PC-3 (cell line): Measurements from ENCODE around the gene DOK7. TPM values are rescaled to one million over a fixed set of nuclear protein-coding genes. Genes with fewer than 3 reads are reported as not detected.

ENCODE experiments used
- ATAC-seq: fragments of 200-7000 bp; cut with Tn5 transposase; 2 replicates; pipeline ENCODE4 v1.9.1; 2020; ENCODE audit warnings: mild to moderate bottlenecking, moderate library complexity
- BruUV-seq: library from RNA; stranded (reverse); fragments of 400-500 nt; replicated peaks from 2 replicates; lab custom pipeline; 2021; lab: Mats Ljungman, UMichigan
- CTCF ChIA-PET: fragments of 300-600 bp; sonication (Branson Sonifier 250); formaldehyde crosslinking; loops from one replicate; lab custom pipeline; 2022; ENCODE audit warnings: antibody characterized with exemption; lab: Charles Lee
- POLR2A ChIA-PET: fragments of 300-600 bp; sonication (Branson Sonifier 250); formaldehyde crosslinking; loops from one replicate; lab custom pipeline; 2022; ENCODE audit warnings: antibody characterized with exemption; ENCODE audit not compliant: unreplicated experiment; lab: Charles Lee
- DNase-seq: peaks from one replicate; pipeline ENCODE4 v3.0.0-alpha.2; 2015
- H2AFZ ChIP-seq: fragments of 300-600 bp; sonication (generic); 2 replicates; pipeline ENCODE4 v1.6.0; 2016; ENCODE audit warnings: antibody characterized with exemption, low read length
- H3F3A ChIP-seq: fragments of 300-600 bp; sonication (generic); one replicate; pipeline ENCODE4 v1.6.0; 2017; ENCODE audit warnings: antibody characterized with exemption, low read length, control low read depth, mild to moderate bottlenecking; ENCODE audit not compliant: unreplicated experiment
- H3K27ac ChIP-seq: fragments of 300-600 bp; sonication (generic); 2 replicates; pipeline ENCODE4 v1.5.1; 2016; ENCODE audit warnings: mild to moderate bottlenecking, low read length
- H3K27me3 ChIP-seq: fragments of 300-600 bp; sonication (generic); 2 replicates; pipeline ENCODE4 v1.6.1; 2016; ENCODE audit warnings: low read length, mixed read lengths
- H3K36me3 ChIP-seq: fragments of 300-600 bp; sonication (generic); 2 replicates; pipeline ENCODE4 v1.6.1; 2016; ENCODE audit warnings: low read depth, mixed run types, low read length, mixed read lengths
- H3K4me1 ChIP-seq: fragments of 300-600 bp; sonication (generic); 2 replicates; pipeline ENCODE4 v1.5.1; 2016; ENCODE audit warnings: low read length; ENCODE audit not compliant: insufficient read depth
- H3K4me2 ChIP-seq: fragments of 300-600 bp; sonication (generic); 2 replicates; pipeline ENCODE4 v1.6.0; 2016; ENCODE audit warnings: low read length
- H3K4me3 ChIP-seq: fragments of 300-600 bp; sonication (generic); 2 replicates; pipeline ENCODE4 v1.5.1; 2016; ENCODE audit warnings: mild to moderate bottlenecking, low read length, mixed read lengths
- H3K79me2 ChIP-seq: fragments of 300-600 bp; sonication (generic); 2 replicates; pipeline ENCODE4 v1.6.1; 2017; ENCODE audit warnings: low read length, mixed read lengths
- H3K9ac ChIP-seq: fragments of 300-600 bp; sonication (generic); 2 replicates; pipeline ENCODE4 v1.6.0; 2016; ENCODE audit warnings: mild to moderate bottlenecking, low read length
- H3K9me2 ChIP-seq: fragments of 300-600 bp; sonication (generic); replicated peaks from 2 replicates; pipeline ENCODE4 v1.6.1; 2016; ENCODE audit warnings: mixed run types, low read length, mixed read lengths
- H3K9me3 ChIP-seq: fragments of 300-600 bp; sonication (generic); 2 replicates; pipeline ENCODE4 v1.6.1; 2016; ENCODE audit warnings: low read length, mixed read lengths
- H4K20me1 ChIP-seq: fragments of 300-600 bp; sonication (generic); 2 replicates; pipeline ENCODE4 v1.6.1; 2016; ENCODE audit warnings: low read length, mixed read lengths
- EZH2 ChIP-seq: fragments of 300-600 bp; sonication (generic); IDR thresholded peaks from one replicate; pipeline ENCODE4 v1.6.1; 2017; ENCODE audit warnings: antibody characterized with exemption, mild to moderate bottlenecking, low read length; ENCODE audit not compliant: unreplicated experiment
- EZH2phosphoT487 ChIP-seq: fragments of 300-600 bp; sonication (generic); IDR thresholded peaks from 2 replicates; pipeline ENCODE4 v1.6.1; 2018; ENCODE audit warnings: mild to moderate bottlenecking, antibody characterized with exemption, low read length, borderline replicate concordance
- intact Hi-C: fragments of 100-400 bp; cut with micrococcal nuclease; formaldehyde crosslinking; loops from 2 replicates; pipeline ENCODE4 v1.9.0; 2023
- total RNA-seq: library from RNA; depleted of rRNA; stranded (reverse); fragments of >200 nt; gene quantifications from 2 replicates; pipeline ENCODE4 v1.2.3, GENCODE V29; 2014
- TF ChIP-seq, protein P1 (sequence below): fragments of 300-600 bp; sonication (generic); conservative IDR thresholded peaks from 2 replicates; pipeline ENCODE4 v1.5.1; 2017; ENCODE audit warnings: antibody characterized with exemption, low read depth, mild to moderate bottlenecking, low read length

The DOK7 gene
- total RNA-seq, 1 experiment from 2014 or later: 2.5 TPM

DNA sequence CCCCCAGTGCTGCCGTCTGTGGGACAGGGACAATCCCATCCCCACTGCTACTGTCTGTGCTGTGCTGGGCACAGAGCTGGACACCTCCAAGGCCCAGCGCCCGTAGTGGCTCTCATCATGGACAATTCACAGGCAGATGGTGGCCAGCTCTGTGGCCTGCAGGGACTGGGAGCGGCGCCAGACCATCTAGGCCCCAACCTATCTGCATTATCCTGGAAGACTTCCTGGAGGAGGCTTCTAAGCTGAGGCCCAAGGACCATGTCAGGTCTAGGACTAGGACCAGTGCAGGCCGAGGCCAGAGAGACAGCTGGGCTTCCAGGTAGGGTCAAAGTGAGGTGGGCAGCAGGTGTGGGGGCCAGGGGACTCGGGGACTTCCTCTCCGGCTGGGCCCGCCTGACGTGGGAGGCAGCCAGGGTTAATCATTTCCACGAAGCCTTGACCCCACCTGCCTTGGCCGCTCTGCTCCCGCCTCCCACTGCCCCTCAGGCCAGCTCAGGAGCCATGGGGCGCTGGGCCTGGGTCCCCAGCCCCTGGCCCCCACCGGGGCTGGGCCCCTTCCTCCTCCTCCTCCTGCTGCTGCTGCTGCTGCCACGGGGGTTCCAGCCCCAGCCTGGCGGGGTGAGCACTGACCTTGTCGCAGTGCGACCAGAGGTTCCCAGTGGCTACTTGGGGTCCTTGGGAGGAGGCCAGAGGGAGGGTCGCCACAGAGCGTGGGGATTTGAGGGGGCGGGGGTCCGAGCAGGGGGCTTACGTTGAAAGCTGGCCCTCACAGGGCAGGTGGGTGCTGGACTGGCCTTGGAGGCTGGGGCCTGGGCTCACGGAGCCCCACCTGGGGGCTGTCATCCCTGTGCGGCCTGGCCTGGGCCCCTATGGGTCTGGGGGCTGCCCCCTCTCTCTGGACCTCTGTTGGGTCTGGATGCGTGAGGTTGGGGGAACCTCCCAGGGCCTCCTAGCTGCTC is 21.3 kb upstream of the DOK7 start, which contains the start of gene HGFAC:
HGFAC (plus strand) TSS at position 468 of the 959 bp plus-strand sequence; CDS start at position 502, 34 bp downstream.
- Histone ChIP-seq H3K9ac (no peak within 1 kb of the TSS), H4K20me1 (no peaks in the 10 kb centered on the region), H3K9me3 (no peaks in the 10 kb centered on the region), H3K4me2 (no peak within 1 kb of the TSS), H3K9me2 (no peaks in the 10 kb centered on the region), H3K27me3 (no peaks in the 10 kb centered on the region), H3F3A (no peaks in the 10 kb centered on the region), H3K4me1 (peaks cover 6% of the 10 kb centered on the region), H2AFZ (no peak within 1 kb of the TSS), H3K27ac (no peak within 1 kb of the TSS), H3K79me2 (no peaks in the 10 kb centered on the region), H3K4me3 (no peak within 1 kb of the TSS), H3K36me3 (no peaks in the 10 kb centered on the region)
- no TSS peak for BruUV-seq
- TF ChIP-seq, protein P1, sequence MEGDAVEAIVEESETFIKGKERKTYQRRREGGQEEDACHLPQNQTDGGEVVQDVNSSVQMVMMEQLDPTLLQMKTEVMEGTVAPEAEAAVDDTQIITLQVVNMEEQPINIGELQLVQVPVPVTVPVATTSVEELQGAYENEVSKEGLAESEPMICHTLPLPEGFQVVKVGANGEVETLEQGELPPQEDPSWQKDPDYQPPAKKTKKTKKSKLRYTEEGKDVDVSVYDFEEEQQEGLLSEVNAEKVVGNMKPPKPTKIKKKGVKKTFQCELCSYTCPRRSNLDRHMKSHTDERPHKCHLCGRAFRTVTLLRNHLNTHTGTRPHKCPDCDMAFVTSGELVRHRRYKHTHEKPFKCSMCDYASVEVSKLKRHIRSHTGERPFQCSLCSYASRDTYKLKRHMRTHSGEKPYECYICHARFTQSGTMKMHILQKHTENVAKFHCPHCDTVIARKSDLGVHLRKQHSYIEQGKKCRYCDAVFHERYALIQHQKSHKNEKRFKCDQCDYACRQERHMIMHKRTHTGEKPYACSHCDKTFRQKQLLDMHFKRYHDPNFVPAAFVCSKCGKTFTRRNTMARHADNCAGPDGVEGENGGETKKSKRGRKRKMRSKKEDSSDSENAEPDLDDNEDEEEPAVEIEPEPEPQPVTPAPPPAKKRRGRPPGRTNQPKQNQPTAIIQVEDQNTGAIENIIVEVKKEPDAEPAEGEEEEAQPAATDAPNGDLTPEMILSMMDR: no peak
- TF ChIP-seq EZH2 (no peak), EZH2phosphoT487 (no peak)
- intact Hi-C loops: no loop called here
- ChIA-PET POLR2A (no interaction called here), CTCF (no interaction called here)
- DNase-seq (no peak), ATAC-seq (no peak)

DNA sequence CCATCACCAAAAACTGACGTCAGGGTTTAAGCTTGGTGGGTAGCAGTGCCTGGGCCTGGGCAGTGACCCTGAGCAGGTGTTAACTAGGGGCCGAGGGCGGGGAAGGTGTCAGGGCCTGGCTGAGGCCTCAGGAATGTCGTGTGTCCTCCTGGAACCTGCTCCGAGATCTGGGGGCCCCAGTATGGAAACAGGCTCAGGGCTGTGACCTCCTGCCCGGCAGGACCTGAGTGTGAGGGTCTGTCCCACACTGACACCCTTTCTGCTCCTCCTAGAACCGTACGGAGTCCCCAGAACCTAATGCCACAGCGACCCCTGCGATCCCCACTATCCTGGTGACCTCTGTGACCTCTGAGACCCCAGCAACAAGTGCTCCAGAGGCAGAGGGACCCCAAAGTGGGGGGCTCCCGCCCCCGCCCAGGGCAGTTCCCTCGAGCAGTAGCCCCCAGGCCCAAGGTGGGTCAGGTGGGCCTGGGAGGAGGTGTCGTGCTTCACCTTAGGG is 20.6 kb upstream of the DOK7 start:
- H3K27ac ChIP-seq: no peak overlapping the region
- no peaks in the 10 kb centered on the region for H3K79me2 ChIP-seq
- H3K36me3 ChIP-seq: no peaks in the 10 kb centered on the region
- BruUV-seq: no TSS peak
- H3K4me3 ChIP-seq: no peak overlapping the region
- no peak overlapping the region for H2AFZ ChIP-seq
- no peaks in the 10 kb centered on the region for H3K4me1 ChIP-seq
- no peaks in the 10 kb centered on the region for H3K27me3 ChIP-seq
- H4K20me1 ChIP-seq: no peaks in the 10 kb centered on the region
- CTCF ChIA-PET: no interaction called here
- DNase-seq (no peak), ATAC-seq (no peak)
- no peak overlapping the region for H3K9ac ChIP-seq
- no peak for TF ChIP-seq EZH2
- TF ChIP-seq, protein P1: no peak
- no peak for TF ChIP-seq EZH2phosphoT487
- no peaks in the 10 kb centered on the region for H3K9me3 ChIP-seq
- no peak overlapping the region for H3K4me2 ChIP-seq
- POLR2A ChIA-PET: no interaction called here
- no peaks in the 10 kb centered on the region for H3F3A ChIP-seq
- intact Hi-C loops: no loop called here
- H3K9me2 ChIP-seq: no peaks in the 10 kb centered on the region
